ENCODE data around the gene SERPINB10.
A peak's percentile ranks its signal among the peaks of the same experiment; 100 is the strongest.

SERPINB10 gene

GRCh38 chr18:63951302-63951705 is 43.5 kb downstream of the SERPINB10 start:
- DNase-seq = no peak

GRCh38 chr18:63953811-63954210 is 46.1 kb downstream of the SERPINB10 start:
- DNase-seq = no peak

- no peak for DNase-seq
Observed at GRCh38 chr18:63956755-63957154, 49.0 kb downstream of the SERPINB10 start.

DNA sequence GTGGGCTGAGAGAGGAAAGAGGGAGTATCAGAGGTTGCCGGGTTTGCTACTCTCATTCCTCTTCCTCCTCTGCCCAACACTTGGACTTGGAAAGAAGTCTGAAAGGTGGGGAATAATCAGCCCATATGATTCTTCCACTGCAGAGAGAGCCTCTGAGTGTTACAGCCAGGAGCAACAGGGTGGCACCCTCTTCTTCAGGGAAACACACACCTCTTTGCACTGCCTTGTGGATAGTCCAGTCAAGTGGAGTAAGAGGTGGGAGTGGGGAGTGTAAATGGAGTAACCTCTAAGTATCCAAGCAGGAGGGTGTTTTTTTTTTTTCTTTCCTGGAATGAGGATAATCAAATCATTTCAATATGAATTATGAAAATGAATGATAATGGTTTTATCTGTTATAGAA is 53.1 kb downstream of the SERPINB10 start:
- DNase-seq = no peak

GRCh38 chr18:63961435-63961980 is 53.8 kb downstream of the SERPINB10 start:
- DNase-seq = no peak

DNA sequence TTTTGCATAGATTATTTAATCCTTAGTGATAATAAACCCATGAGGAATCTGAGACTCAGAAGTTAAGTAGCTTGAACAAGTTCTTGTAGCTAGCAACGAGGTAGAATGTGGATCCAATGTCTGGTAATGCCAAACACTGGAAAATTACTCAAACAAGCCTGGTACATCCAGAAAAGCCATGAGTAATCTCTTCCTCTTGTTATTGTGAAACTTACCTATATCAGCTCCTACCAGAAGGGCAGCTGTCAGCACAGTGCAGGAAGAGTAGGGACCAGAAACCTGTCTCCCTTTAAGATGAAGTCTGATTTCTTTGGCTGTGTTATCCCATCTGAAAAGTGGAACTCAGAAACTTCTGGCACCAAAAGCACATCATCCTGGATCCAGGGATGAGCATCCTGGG is 54.4 kb downstream of the SERPINB10 start:
- no peak for DNase-seq

GRCh38 chr18:63963615-63964256 is 56.0 kb downstream of the SERPINB10 start:
- DNase-seq = peak; percentile 9

DNA sequence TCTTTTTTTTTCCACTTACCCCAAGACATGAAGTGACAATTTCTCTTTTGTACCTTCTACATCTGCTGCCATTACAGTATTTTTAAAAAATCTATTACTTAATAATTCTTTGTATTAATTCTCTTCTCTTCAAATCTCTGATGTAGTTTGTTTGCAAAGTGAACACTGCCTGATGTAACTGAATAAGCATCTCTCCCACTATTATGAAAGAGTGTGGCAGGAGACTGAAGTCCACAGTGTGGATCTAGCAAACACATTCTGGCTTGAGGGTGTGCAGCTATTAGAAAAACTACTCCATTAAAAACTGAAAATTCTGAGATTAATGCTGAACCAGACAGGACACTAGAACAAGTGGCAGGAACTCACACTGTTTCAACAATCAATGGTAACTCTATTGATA is 57.1 kb downstream of the SERPINB10 start:
- no peak for DNase-seq

- DNase-seq = no peak
Observed at GRCh38 chr18:63965716-63966330, 58.1 kb downstream of the SERPINB10 start.

DNA sequence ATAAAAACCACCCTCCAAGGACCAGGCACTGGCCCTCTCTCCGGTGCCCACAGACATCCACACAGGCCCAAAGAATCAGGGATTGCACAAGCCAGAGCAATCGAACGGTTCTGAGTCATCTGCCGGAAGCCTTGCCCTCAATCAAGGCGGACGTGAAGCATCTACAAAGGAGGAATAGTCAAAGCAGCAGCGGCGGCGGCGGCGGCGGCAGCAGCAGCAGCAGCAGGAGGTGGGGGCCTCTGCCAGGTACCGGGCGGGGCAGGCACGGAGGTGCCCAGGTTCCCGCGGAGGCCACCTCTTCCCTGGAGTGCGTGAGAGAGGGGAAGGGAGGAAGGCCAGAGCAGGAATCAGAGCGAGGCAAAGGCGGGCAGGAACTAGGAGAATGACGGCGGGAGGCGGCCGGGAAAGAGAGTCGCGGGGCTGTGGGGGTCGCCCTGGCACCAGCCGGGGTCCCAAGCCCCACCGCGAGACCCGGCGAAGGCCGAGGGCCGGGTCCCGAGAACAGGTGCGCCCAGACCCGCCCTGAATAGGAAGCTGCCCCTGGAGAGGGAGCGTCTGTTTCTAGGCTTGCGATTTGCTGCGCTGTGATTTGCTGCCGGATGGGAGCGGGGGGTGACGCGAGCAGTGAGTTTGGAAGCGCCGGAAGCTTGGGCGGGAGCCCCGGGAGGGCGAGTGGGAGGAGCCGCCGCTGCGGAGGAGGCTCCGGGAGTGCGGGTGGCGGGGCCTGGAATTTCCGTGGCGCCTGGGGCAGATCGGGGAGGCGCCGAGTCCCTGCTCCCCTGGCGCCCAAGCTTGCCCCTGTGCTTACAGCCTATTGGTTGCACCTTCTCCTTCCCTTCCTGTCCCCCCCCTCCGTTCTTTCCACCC is 62.4 kb downstream of the SERPINB10 start, which contains the start of gene SERPINB8:
SERPINB8 (plus strand) TSS at position 140 of the 867 bp plus-strand sequence. CDS start 8,228 bp downstream, outside the sequence.
- peak; percentile 67 for DNase-seq

- no peak for DNase-seq
Observed at GRCh38 chr18:63970809-63971205, 63.0 kb downstream of the SERPINB10 start.

DNA sequence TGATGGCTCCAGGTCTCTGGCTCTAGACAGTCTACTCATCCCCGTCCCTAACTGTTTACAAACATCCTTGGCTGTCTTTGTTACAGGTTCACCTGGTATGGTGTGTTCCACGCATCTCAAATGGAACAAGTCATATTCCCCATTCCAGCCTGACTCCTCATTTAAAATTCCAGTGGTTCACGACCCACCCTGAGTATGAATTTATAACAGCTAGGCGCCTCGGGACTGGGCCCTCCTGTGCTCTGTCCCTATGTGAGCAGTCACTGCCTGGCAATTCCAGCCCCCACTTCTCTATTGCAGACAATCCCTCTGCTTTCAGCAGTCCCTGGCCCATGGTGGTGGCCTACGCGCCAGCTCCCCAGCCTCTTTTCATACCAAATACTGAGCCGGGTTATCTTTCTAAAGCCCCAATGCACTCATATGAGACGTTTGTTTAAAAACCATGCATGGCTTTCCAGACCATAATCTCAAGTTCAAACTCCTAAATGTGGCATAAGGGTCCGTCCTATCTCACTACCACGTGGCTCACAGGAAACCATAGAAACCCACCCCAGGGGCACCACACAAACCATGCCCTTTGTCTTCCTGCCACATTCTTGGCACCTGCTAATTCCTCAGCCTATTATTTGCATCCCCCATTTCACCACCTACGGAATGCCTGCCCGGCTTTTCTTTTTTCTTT is 63.7 kb downstream of the SERPINB10 start:
- DNase-seq = no peak

DNA sequence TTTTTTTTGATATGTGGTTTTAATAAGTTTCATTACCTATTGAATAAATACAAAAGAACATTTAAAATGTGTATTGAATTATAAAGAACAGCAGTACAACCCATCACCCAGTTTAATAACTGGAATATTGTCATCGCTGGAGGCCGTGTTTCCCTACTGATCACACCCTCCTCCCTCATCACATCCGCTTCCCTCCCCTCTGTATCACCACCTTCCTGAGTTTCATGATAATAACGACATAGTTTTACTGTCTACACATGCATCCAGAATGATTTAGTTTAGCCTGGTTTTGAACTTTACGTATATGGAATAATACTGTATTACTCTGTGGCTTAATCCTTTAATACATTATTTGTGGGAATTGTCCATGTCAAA is 64.2 kb downstream of the SERPINB10 start:
- DNase-seq = no peak

- peak; percentile 43 for DNase-seq
Observed at GRCh38 chr18:63974991-63975390, 67.2 kb downstream of the SERPINB10 start.

GRCh38 chr18:63975628-63976027 is 67.9 kb downstream of the SERPINB10 start:
- peak; percentile 36 for DNase-seq

- no peak for DNase-seq
Observed at GRCh38 chr18:63977040-63977439, 69.3 kb downstream of the SERPINB10 start.

- no peak for DNase-seq
Observed at GRCh38 chr18:63979409-63979920, 71.7 kb downstream of the SERPINB10 start.

DNA sequence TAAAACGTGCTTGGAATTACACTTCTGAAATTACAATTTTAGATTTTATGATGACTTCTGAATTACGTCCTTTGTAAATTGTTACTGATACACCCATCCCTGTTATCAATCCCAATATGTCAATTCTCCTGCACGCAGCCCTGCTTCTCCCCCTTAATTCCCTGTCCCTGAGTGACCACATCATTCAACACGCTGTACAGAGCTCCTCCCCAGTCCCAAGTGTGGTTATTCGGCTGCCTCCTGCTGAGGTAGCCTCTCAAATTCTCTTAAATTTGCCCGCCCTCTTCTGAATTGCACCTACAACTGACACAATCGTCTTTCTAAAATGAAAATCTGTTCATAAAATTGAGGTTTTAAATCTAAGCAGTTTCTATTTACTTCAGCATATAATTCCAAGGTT is 72.3 kb downstream of the SERPINB10 start:
- no peak for DNase-seq

- peak; percentile 22 for DNase-seq
Observed at GRCh38 chr18:63980896-63981460, 73.2 kb downstream of the SERPINB10 start.

DNA sequence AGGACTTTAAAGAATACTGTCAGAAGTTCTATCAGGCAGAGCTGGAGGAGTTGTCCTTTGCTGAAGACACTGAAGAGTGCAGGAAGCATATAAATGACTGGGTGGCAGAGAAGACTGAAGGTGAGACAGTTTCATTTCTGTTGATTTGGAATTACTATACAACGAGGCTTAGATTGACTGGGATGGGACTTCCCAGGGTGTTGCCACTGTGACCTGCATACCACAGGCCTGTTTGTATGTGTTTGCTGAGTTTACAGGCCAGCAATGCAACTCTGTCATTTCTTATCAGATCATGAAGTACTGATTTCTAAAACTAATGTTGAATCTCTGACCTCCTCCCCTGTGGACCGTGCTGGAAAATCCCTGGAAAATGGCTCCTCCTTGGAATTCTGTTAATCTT is 74.0 kb downstream of the SERPINB10 start:
- DNase-seq = no peak

DNA sequence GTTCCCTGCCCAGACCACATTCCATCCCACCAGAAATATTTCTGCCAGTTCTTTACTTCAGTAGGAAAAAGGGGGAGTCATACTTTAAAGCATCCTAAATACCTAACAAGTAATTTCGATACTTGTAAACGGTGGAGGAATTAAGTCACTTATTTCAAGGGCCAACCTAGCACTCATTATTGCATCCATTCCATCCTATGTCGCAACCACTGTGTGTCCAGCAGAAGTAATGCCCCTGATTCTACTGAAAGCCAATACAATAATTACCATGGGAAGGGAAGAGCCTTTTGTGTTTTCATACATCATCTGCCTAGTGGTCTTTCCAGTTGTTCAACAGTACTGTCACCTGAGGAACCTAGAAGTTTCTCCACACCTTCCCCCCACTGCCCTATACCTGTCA is 74.6 kb downstream of the SERPINB10 start:
- no peak for DNase-seq
